SK-N-SH (cell line): Measurements from ENCODE around the gene CDH4. TPM values are rescaled to one million over a fixed set of nuclear protein-coding genes. Genes with fewer than 3 reads are reported as not detected.

Experiments
- CTCF ChIA-PET: fragments of 300-600, 350-600 bp; formaldehyde crosslinking; extraction: SDS; loops from one replicate; lab custom pipeline; 2021; lab: Yijun Ruan, JAX
- POLR2A ChIA-PET: fragments of 350-600 bp; sonication (Branson Sonifier 250); formaldehyde crosslinking; extraction: SDS; loops from one replicate; lab custom pipeline; 2020; ENCODE audit warnings: antibody characterized with exemption, inconsistent platforms; lab: Yijun Ruan, JAX
- DNase-seq: peaks from one replicate; pipeline ENCODE4 v3.0.0; 2012
- H2AFZ ChIP-seq: fragments of 200-600 bp; sonication (generic); 2 replicates; pipeline ENCODE4 v1.8.1; 2016; ENCODE audit warnings: antibody characterized with exemption, mild to moderate bottlenecking, low read depth
- H3F3A ChIP-seq: fragments of 200-600 bp; sonication (generic); replicated peaks from 2 replicates; pipeline ENCODE3; 2016; ENCODE audit warnings: antibody characterized with exemption, mild to moderate bottlenecking; ENCODE audit not compliant: insufficient read depth
- H3K27ac ChIP-seq, 2 experiments: fragments of 200-500 bp in 1 of 2; fragments of 200-600 bp in 1 of 2; sonication (Bioruptor generic) in 1 of 2; sonication (generic), shearing (Covaris generic) in 1 of 2; 2 replicates each; pipeline versions ENCODE4 v1.5.1 to v1.6.1; 2014 to 2016; ENCODE audit warnings: low read depth in 2 of 2, inconsistent platforms in 1 of 2, low read length in 1 of 2, mild to moderate bottlenecking in 1 of 2, mixed read lengths in 1 of 2
- H3K27me3 ChIP-seq: fragments of 200-600 bp; sonication (generic), shearing (Covaris generic); 2 replicates; pipeline ENCODE4 v1.6.1; 2016; ENCODE audit warnings: mixed run types; ENCODE audit not compliant: insufficient read depth
- H3K36me3 ChIP-seq, 2 experiments: fragments of 200-500 bp in 1 of 2; fragments of 200-600 bp in 1 of 2; sonication (Bioruptor generic) in 1 of 2; sonication (generic) in 1 of 2; replicated peaks in 1 of 2; 2 replicates each; pipeline versions ENCODE3 to v1.5.1; 2014 to 2016; ENCODE audit warnings: low read length in 1 of 2, mild to moderate bottlenecking in 1 of 2; ENCODE audit not compliant: insufficient read depth in 2 of 2, control insufficient read depth in 1 of 2
- H3K4me1 ChIP-seq, 2 experiments: fragments of 200-500 bp in 1 of 2; fragments of 200-600 bp in 1 of 2; sonication (Bioruptor generic) in 1 of 2; sonication (generic), shearing (Covaris generic) in 1 of 2; 2 replicates each; pipeline versions ENCODE4 v1.5.1 to v1.6.1; 2014 to 2016; ENCODE audit warnings: low read depth in 1 of 2, low read length in 1 of 2, mixed run types in 1 of 2; ENCODE audit not compliant: insufficient read depth in 2 of 2, control insufficient read depth in 1 of 2
- H3K4me2 ChIP-seq: fragments of 200-600 bp; sonication (generic), shearing (Covaris generic); 2 replicates; pipeline ENCODE4 v1.6.1; 2017; ENCODE audit warnings: mixed run types
- H3K4me3 ChIP-seq, 2 experiments: fragments of 200-500 bp in 1 of 2; fragments of 200-600 bp in 1 of 2; sonication (Bioruptor generic) in 1 of 2; sonication (generic), shearing (Covaris generic) in 1 of 2; 2 replicates each; pipeline versions ENCODE4 v1.5.1 to v1.8.1; 2014 to 2016; ENCODE audit warnings: low read depth in 2 of 2, inconsistent platforms in 1 of 2, low read length in 1 of 2, mild to moderate bottlenecking in 1 of 2, mixed read lengths in 1 of 2, moderate library complexity in 1 of 2
- H3K79me2 ChIP-seq: fragments of 200-600 bp; sonication (generic); 2 replicates; pipeline ENCODE4 v1.8.1; 2017; ENCODE audit warnings: mild to moderate bottlenecking; ENCODE audit not compliant: insufficient read depth
- H3K9ac ChIP-seq: fragments of 200-600 bp; sonication (generic); 2 replicates; pipeline ENCODE4 v1.6.1; 2017; ENCODE audit warnings: mixed run types
- H3K9me2 ChIP-seq: fragments of 200-600 bp; sonication (generic); 2 replicates; pipeline ENCODE4 v1.6.1; 2017; ENCODE audit warnings: mixed run types
- H3K9me3 ChIP-seq: fragments of 200-600 bp; sonication (generic); 2 replicates; pipeline ENCODE4 v1.6.1; 2017; ENCODE audit warnings: mixed run types, mild to moderate bottlenecking, moderate library complexity
- H4K20me1 ChIP-seq: fragments of 200-600 bp; sonication (generic); 2 replicates; pipeline ENCODE4 v1.6.1; 2017; ENCODE audit warnings: mild to moderate bottlenecking, mixed run types; ENCODE audit not compliant: insufficient read depth
- ELF1 ChIP-seq: IDR thresholded peaks from 2 replicates; pipeline ENCODE4 v1.4.0; 2012
- EZH2phosphoT487 ChIP-seq: fragments of 200-600 bp; sonication (generic); IDR thresholded peaks from 2 replicates; pipeline ENCODE4 v1.6.1; 2017; ENCODE audit warnings: low read depth, mixed run types, mild to moderate bottlenecking, antibody characterized with exemption, moderate library complexity, borderline replicate concordance
- FOXJ3 ChIP-seq: sonication (generic); formaldehyde crosslinking; IDR thresholded peaks from 2 replicates; pipeline ENCODE4 v1.5.1; 2020; ENCODE audit warnings: mild to moderate bottlenecking, missing genetic modification reagents
- JUND ChIP-seq: IDR thresholded peaks from 2 replicates; pipeline ENCODE4 v1.4.0; 2012
- MAX ChIP-seq: IDR thresholded peaks from 2 replicates; pipeline ENCODE4 v1.4.0; 2012; ENCODE audit warnings: low read depth
- POLR2AphosphoS5 ChIP-seq: IDR thresholded peaks from 2 replicates; pipeline ENCODE4 v1.6.1; 2012; ENCODE audit warnings: low read depth, low read length
- RXRA ChIP-seq: IDR thresholded peaks from 2 replicates; pipeline ENCODE4 v1.4.0; 2012; ENCODE audit warnings: low read depth, mild to moderate bottlenecking, borderline replicate concordance
- TAF1 ChIP-seq: IDR thresholded peaks from 2 replicates; pipeline ENCODE4 v1.6.1; 2012; ENCODE audit warnings: low read depth, mild to moderate bottlenecking, low read length, moderate library complexity, borderline replicate concordance
- USF2 ChIP-seq: fragments of 150-350 bp; IDR thresholded peaks from 2 replicates; pipeline ENCODE4 v1.6.1; 2017; ENCODE audit warnings: antibody characterized with exemption, low read length, low read depth, borderline replicate concordance
- WGBS: methylation state at CpG from one replicate; pipeline ENCODE4 v1.1.6; 2017; ENCODE audit warnings: low lambda C conversion rate; 5-methylcytosine and 5-hydroxymethylcytosine counted together
- polyA plus RNA-seq, 3 experiments: library from polyadenylated mRNA; depleted of rRNA; stranded (reverse); fragments of >200 nt; gene quantifications; 2 replicates each; pipeline ENCODE4 v1.2.3, GENCODE V29; 2012

Gene CDH4
- polyA plus RNA-seq, 1 of the 3 experiments (the other 2 are of a cell fraction), result not detected

- Histone ChIP-seq H3K9me3 (no peaks in the 10 kb centered on the region), H3K27me3 (no peaks in the 10 kb centered on the region), H3K9ac (no peak overlapping the region), H2AFZ (no peak overlapping the region), H4K20me1 (no peaks in the 10 kb centered on the region), H3K27ac (no peak overlapping the region), H3K79me2 (no peaks in the 10 kb centered on the region)
- 58% methylated on average over 10 of the region's 13 CpGs for WGBS
- TF ChIP-seq MAX, result no peak
- no peak for TF ChIP-seq EZH2phosphoT487
- TF ChIP-seq, all 33 proteins: peak for 0
- Histone ChIP-seq H3F3A (no peaks in the 10 kb centered on the region), H3K4me2 (no peak overlapping the region), H3K36me3 (no peaks in the 10 kb centered on the region), H3K9me2 (no peaks in the 10 kb centered on the region), H3K4me1 (no peaks in the 10 kb centered on the region), H3K4me3 (no peak overlapping the region)
- DNase-seq, result no peak
- POLR2A ChIA-PET, result no interaction called here
- CTCF ChIA-PET, result no interaction called here
These were observed 170.8 kb downstream of the CDH4 start for GRCh38 chr20:61422636-61423425.

DNA sequence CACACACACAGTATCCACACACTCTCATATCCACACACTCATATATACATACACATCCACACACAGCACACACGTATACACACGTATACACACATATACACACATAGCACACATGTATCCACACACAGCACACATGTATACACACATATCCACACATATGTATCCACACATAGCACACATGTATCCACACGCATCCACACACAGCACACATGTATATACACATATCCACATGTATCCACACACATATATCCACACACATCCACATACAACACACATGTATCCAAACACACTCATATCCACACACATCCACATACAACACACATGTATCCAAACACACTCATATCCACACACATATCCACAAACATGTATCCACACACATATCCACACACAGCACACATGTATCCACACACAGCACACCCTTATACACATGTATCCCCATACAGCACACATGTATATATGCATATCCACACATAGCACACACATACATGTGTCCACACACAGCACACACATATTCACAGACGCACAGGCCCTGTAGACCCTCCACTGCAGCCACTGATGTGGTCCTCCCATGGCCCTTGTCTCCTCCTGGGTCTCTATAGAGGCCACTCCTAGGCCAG is 172.1 kb downstream of the CDH4 start:
- no peaks in the 10 kb centered on the region for H3K27me3 ChIP-seq
- no peaks in the 10 kb centered on the region for H3K9me3 ChIP-seq
- CTCF ChIA-PET, result no interaction called here
- no peaks in the 10 kb centered on the region for H3K36me3 ChIP-seq
- no peak for DNase-seq
- no peak overlapping the region for H2AFZ ChIP-seq
- no peak overlapping the region for H3K9ac ChIP-seq
- H3F3A ChIP-seq, result no peaks in the 10 kb centered on the region
- H3K9me2 ChIP-seq, result no peaks in the 10 kb centered on the region
- POLR2A ChIA-PET, result no interaction called here
- 31% methylated on average over 4 of the region's 4 CpGs for WGBS
- TF ChIP-seq TAF1 (no peak), RXRA (no peak), POLR2AphosphoS5 (no peak), FOXJ3 (CRISPR knock-in tag) (no peak), USF2 (no peak), JUND (no peak), ELF1 (no peak)
- H3K4me3 ChIP-seq, result no peak overlapping the region
- H3K4me2 ChIP-seq, result no peak overlapping the region
- no peaks in the 10 kb centered on the region for H4K20me1 ChIP-seq
- no peak overlapping the region for H3K27ac ChIP-seq
- no peaks in the 10 kb centered on the region for H3K79me2 ChIP-seq
- no peaks in the 10 kb centered on the region for H3K4me1 ChIP-seq
